Vagina (tissue), 2 donors: Measurements from ENCODE around the gene TRIM72.
"Not testable (repeated sequence)": the region's sequence is repeated elsewhere in the genome, so short reads cannot be mapped to it uniquely, and the experiment has no call there.

Experiments
- POLR2A ChIP-seq, 2 donors: fragments of 450-650 bp; IDR thresholded peaks; one replicate each; pipeline ENCODE4 v1.6.1; 2017; ENCODE audit warnings: antibody characterized with exemption in 2 of 2, mild to moderate bottlenecking in 2 of 2, moderate library complexity in 2 of 2
- TF ChIP-seq, protein P1 (sequence below), 3 experiments: fragments of 450-650 bp in 2 of 3; fragments of 200-600 bp in 1 of 3; sonication (generic) in 1 of 3; IDR thresholded peaks; one replicate each; pipeline ENCODE4 v1.5.1; 2017 to 2019; ENCODE audit warnings: antibody characterized with exemption in 3 of 3, mild to moderate bottlenecking in 2 of 3, moderate library complexity in 2 of 3

DNA sequence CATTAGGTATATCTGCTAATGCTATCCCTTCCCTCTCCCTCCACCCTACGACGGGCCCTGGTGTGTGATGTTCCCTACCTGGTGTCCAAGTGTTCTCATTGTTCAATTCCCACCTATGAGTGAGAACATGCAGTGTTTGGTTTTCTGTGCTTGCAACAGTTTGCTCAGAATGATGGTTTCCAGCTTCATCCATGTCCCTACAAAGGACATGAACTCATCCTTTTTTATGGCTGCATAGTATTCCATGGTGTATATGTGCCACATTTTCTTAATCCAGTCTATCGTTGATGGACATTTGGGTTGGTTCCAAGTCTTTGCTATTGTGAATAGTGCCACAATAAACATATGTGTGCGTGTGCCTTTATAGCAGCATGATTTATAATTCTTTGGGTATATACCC lies 64.9 kb downstream of the TRIM72 start:
- TF ChIP-seq, protein P1, sequence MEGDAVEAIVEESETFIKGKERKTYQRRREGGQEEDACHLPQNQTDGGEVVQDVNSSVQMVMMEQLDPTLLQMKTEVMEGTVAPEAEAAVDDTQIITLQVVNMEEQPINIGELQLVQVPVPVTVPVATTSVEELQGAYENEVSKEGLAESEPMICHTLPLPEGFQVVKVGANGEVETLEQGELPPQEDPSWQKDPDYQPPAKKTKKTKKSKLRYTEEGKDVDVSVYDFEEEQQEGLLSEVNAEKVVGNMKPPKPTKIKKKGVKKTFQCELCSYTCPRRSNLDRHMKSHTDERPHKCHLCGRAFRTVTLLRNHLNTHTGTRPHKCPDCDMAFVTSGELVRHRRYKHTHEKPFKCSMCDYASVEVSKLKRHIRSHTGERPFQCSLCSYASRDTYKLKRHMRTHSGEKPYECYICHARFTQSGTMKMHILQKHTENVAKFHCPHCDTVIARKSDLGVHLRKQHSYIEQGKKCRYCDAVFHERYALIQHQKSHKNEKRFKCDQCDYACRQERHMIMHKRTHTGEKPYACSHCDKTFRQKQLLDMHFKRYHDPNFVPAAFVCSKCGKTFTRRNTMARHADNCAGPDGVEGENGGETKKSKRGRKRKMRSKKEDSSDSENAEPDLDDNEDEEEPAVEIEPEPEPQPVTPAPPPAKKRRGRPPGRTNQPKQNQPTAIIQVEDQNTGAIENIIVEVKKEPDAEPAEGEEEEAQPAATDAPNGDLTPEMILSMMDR (IDR thresholded peaks at IDR 0.05): not testable (repeated sequence)
- not testable (repeated sequence) for TF ChIP-seq POLR2A (IDR thresholded peaks at IDR 0.05)
